Measurements from ENCODE around the gene AHCYL2. TPM values are rescaled to one million over a fixed set of nuclear protein-coding genes. Genes with fewer than 3 reads are reported as not detected.
"Not testable (repeated sequence)": the region's sequence is repeated elsewhere in the genome, so short reads cannot be mapped to it uniquely, and the experiment has no call there.

AHCYL2 gene
- total RNA-seq, 1 donor from 2014 or later = 11.0 TPM

- no peaks in the 10 kb centered on the region for H3K27me3 Mint-ChIP-seq (ENCODE audit: low read depth)
- H3K4me3 Mint-ChIP-seq (ENCODE audit: unreplicated experiment) = no peak overlapping the region
- peaks cover 5% of the 10 kb centered on the region for H3K4me1 Mint-ChIP-seq (ENCODE audit: low read depth)
- H3K27ac Mint-ChIP-seq (ENCODE audit: unreplicated experiment) = no peak overlapping the region
- TF ChIP-seq CTCF (IDR thresholded peaks at IDR 0.05) = peak; percentile 91
- H3K9me3 Mint-ChIP-seq (ENCODE audit: low read depth) = no peaks in the 10 kb centered on the region
- no peak for DNase-seq (ENCODE audit: low spot score)
- no peaks in the 10 kb centered on the region for H3K36me3 Mint-ChIP-seq (ENCODE audit: low read depth)
Measured at GRCh38 chr7:129218514-129219062, 6.2 kb upstream of the AHCYL2 start.

GRCh38 chr7:129219166-129219565 is 5.7 kb upstream of the AHCYL2 start:
- H3K4me1 Mint-ChIP-seq (ENCODE audit: low read depth); H3K4me3 Mint-ChIP-seq (ENCODE audit: unreplicated experiment); DNase-seq (ENCODE audit: low spot score); H3K27me3 Mint-ChIP-seq (ENCODE audit: low read depth); H3K9me3 Mint-ChIP-seq (ENCODE audit: low read depth); H3K27ac Mint-ChIP-seq (ENCODE audit: unreplicated experiment); H3K36me3 Mint-ChIP-seq (ENCODE audit: low read depth): not testable (repeated sequence)

GRCh38 chr7:129222064-129222463 is 2.8 kb upstream of the AHCYL2 start:
- Mint-ChIP-seq H3K4me3 (ENCODE audit: unreplicated experiment) (no peak overlapping the region), H3K27ac (ENCODE audit: unreplicated experiment) (peak overlapping the region; percentile 49), H3K27me3 (ENCODE audit: low read depth) (no peaks in the 10 kb centered on the region), H3K36me3 (ENCODE audit: low read depth) (no peaks in the 10 kb centered on the region), H3K9me3 (ENCODE audit: low read depth) (no peaks in the 10 kb centered on the region), H3K4me1 (ENCODE audit: low read depth) (peaks cover 23% of the 10 kb centered on the region)
- no peak for TF ChIP-seq CTCF (IDR thresholded peaks at IDR 0.05)
- no peak for DNase-seq (ENCODE audit: low spot score)

- Mint-ChIP-seq H3K27me3 (ENCODE audit: low read depth) (no peaks in the 10 kb centered on the region), H3K27ac (ENCODE audit: unreplicated experiment) (peak overlapping the region; percentile 80), H3K9me3 (ENCODE audit: low read depth) (no peaks in the 10 kb centered on the region), H3K4me1 (ENCODE audit: low read depth) (peaks cover 25% of the 10 kb centered on the region), H3K4me3 (ENCODE audit: unreplicated experiment) (peak overlapping the region; percentile 90), H3K36me3 (ENCODE audit: low read depth) (no peaks in the 10 kb centered on the region)
- TF ChIP-seq CTCF (IDR thresholded peaks at IDR 0.05) = no peak
- peak; percentile 92 for DNase-seq (ENCODE audit: low spot score)
Measured at GRCh38 chr7:129225206-129225930, 538 bp downstream of the AHCYL2 start.

GRCh38 chr7:129225931-129226572 is 1.2 kb downstream of the AHCYL2 start:
- no peak for DNase-seq (ENCODE audit: low spot score)
- H3K4me1 Mint-ChIP-seq (ENCODE audit: low read depth) = peaks cover 25% of the 10 kb centered on the region
- no peaks in the 10 kb centered on the region for H3K36me3 Mint-ChIP-seq (ENCODE audit: low read depth)
- H3K27me3 Mint-ChIP-seq (ENCODE audit: low read depth) = no peaks in the 10 kb centered on the region
- peak overlapping the region; percentile 90 for H3K4me3 Mint-ChIP-seq (ENCODE audit: unreplicated experiment)
- H3K9me3 Mint-ChIP-seq (ENCODE audit: low read depth) = no peaks in the 10 kb centered on the region
- peak; percentile 5 for TF ChIP-seq CTCF (IDR thresholded peaks at IDR 0.05)
- H3K27ac Mint-ChIP-seq (ENCODE audit: unreplicated experiment) = peak overlapping the region; percentile 80

All from chondrocyte (in vitro differentiated cells).